Peyer's patch (tissue), 4 donors: Measurements from ENCODE around the gene SUPT3H. TPM values are rescaled to one million over a fixed set of nuclear protein-coding genes. Genes with fewer than 3 reads are reported as not detected.

Experiments
- DNase-seq, 3 donors: peaks; one replicate each; pipeline ENCODE4 v3.0.0-alpha.2; 2017 to 2019
- H3K27ac ChIP-seq, 4 donors: fragments of 200-600 bp; sonication (generic); one replicate each; pipeline ENCODE4 v1.5.1; 2016 to 2019
- H3K27me3 ChIP-seq, 2 donors: fragments of 200-600 bp; sonication (generic); one replicate each; pipeline ENCODE4 v1.5.1; 2019
- H3K36me3 ChIP-seq, 3 donors: fragments of 200-600 bp; sonication (generic); one replicate each; pipeline ENCODE4 v1.5.1; 2016 to 2019
- H3K4me1 ChIP-seq, 4 donors: fragments of 200-600 bp; sonication (generic); one replicate each; pipeline ENCODE4 v1.5.1; 2016 to 2019
- H3K4me3 ChIP-seq, 4 donors: fragments of 200-600 bp; sonication (generic); 1 replicate in 3 of 4; 2 replicates in 1 of 4; pipeline ENCODE4 v1.5.1; 2016 to 2019; ENCODE audit warnings: mild to moderate bottlenecking in 1 of 4
- H3K9me3 ChIP-seq, 4 donors: fragments of 200-600 bp; sonication (generic); one replicate each; pipeline ENCODE4 v1.5.1; 2016 to 2019; ENCODE audit warnings: mild to moderate bottlenecking in 1 of 4
- CTCF ChIP-seq, 6 experiments: fragments of 450-650 bp in 4 of 6; fragments of 200-600 bp in 2 of 6; sonication (generic) in 1 of 6; IDR thresholded peaks; one replicate each; pipeline ENCODE4 v1.5.1; 2017 to 2019; ENCODE audit warnings: antibody characterized with exemption in 6 of 6, mild to moderate bottlenecking in 3 of 6, moderate library complexity in 1 of 6
- POLR2A ChIP-seq, 2 donors: fragments of 450-650 bp; IDR thresholded peaks; one replicate each; pipeline ENCODE4 v1.5.1; 2017; ENCODE audit warnings: antibody characterized with exemption in 2 of 2, mild to moderate bottlenecking in 2 of 2, moderate library complexity in 2 of 2
- total RNA-seq, 4 donors: library from RNA; depleted of rRNA; stranded (reverse); fragments of >200 nt; gene quantifications; one replicate each; pipeline ENCODE4 v1.1.0, GENCODE V29; 2016

SUPT3H gene
- total RNA-seq, 4 donors from 2014 or later, result 2.0 to 17.3 (median 2.7) TPM

- no peak for TF ChIP-seq POLR2A (IDR thresholded peaks at IDR 0.05)
- TF ChIP-seq CTCF (IDR thresholded peaks at IDR 0.05), result no peak
- Histone ChIP-seq H3K27me3 (no peaks in the 10 kb centered on the region), H3K4me1 (no peaks in the 10 kb centered on the region), H3K36me3 (no peaks in the 10 kb centered on the region), H3K9me3 (no peaks in the 10 kb centered on the region), H3K4me3 (no peak overlapping the region), H3K27ac (no peak overlapping the region)
- DNase-seq, result no peak
Measured at GRCh38 chr6:44788387-44788981, 589.2 kb downstream of the SUPT3H start.

DNA sequence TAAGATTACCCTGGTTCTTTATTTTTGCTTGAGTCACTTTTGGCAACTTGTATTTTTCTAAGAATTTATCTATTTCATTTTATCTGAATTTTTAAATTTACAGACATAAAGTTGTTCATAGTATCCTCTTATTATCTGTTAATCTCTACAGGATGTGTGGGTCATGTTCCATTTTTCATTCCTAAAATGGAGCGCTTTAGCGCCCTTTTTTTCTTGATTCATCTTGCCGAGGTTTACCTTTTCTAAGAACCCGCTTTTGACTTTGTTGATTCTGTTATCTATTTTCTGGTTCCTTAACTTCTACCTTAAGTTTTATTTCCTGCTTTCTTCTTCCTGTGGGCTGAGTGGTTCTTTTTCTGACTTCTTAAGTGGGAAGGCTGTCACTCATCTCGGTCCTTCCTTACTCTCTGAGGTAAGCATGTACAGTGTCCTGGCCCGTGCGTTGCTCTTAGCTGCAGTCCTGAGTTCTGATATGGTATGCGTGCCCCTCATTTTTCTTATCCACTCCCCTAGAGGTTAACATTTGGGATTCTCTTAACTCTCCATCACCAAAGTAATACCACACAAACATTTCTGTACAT, 590.4 kb downstream of the SUPT3H start:
- Histone ChIP-seq H3K9me3 (no peaks in the 10 kb centered on the region), H3K27ac (no peak overlapping the region), H3K4me3 (no peak overlapping the region), H3K4me1 (no peaks in the 10 kb centered on the region), H3K27me3 (no peaks in the 10 kb centered on the region), H3K36me3 (no peaks in the 10 kb centered on the region)
- DNase-seq, result no peak
- no peak for TF ChIP-seq POLR2A (IDR thresholded peaks at IDR 0.05)
- TF ChIP-seq CTCF (IDR thresholded peaks at IDR 0.05), result no peak

DNA sequence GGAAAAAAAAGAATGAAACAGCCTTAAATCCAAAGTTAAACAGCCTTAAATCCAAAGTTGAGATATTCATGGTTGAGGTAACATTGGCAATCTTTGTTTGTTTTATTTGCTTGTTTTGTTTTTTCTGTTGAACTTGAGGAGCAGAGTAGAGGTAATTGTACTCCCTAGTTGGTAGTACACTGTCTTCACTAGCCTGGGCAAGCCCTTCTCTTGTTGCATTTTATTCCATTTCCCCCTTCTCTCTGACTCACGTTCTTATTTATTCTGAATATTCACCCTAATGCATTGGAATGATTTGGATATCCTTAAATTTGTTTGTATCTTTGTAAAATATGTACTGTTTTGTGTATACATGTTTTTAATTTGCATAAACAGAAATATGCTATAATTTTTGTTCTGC, 592.6 kb downstream of the SUPT3H start:
- no peak for TF ChIP-seq POLR2A (IDR thresholded peaks at IDR 0.05)
- Histone ChIP-seq H3K36me3 (no peaks in the 10 kb centered on the region), H3K27ac (no peak overlapping the region), H3K27me3 (no peaks in the 10 kb centered on the region), H3K4me3 (no peak overlapping the region), H3K9me3 (no peaks in the 10 kb centered on the region), H3K4me1 (no peaks in the 10 kb centered on the region)
- DNase-seq, result no peak

- no peaks in the 10 kb centered on the region for H3K4me1 ChIP-seq
- no peak for DNase-seq
- H3K27me3 ChIP-seq, result no peaks in the 10 kb centered on the region
- no peak overlapping the region for H3K27ac ChIP-seq
- no peaks in the 10 kb centered on the region for H3K36me3 ChIP-seq
- TF ChIP-seq CTCF (IDR thresholded peaks at IDR 0.05) (no peak), POLR2A (IDR thresholded peaks at IDR 0.05) (no peak)
- H3K9me3 ChIP-seq, result no peaks in the 10 kb centered on the region
- H3K4me3 ChIP-seq, result no peak overlapping the region
Measured at GRCh38 chr6:44784195-44784594, 593.5 kb downstream of the SUPT3H start.

DNA sequence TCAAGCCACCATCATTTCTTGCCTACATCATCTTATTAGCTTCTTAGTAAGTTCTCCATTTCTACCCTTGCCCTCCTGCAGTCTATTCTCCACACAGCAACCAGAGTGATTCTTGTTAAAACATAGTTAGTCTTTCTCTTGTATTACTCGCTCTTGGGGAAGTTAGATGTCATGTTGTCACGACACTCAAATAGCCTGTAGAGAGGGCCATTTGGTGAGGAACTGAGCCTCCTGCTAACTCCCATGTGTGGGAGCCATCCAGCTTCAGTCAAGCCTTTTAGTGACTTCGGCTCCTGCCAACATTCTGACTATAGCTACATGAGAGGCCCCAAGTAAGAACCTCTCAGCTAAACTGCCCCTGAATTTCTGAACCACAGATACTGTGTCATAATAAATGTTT, 594.8 kb downstream of the SUPT3H start:
- Histone ChIP-seq H3K4me3 (no peak overlapping the region), H3K27ac (no peak overlapping the region), H3K27me3 (no peaks in the 10 kb centered on the region), H3K9me3 (no peaks in the 10 kb centered on the region), H3K36me3 (no peaks in the 10 kb centered on the region), H3K4me1 (no peaks in the 10 kb centered on the region)
- DNase-seq, result no peak
- no peak for TF ChIP-seq POLR2A (IDR thresholded peaks at IDR 0.05)
- TF ChIP-seq CTCF (IDR thresholded peaks at IDR 0.05), result no peak

DNA sequence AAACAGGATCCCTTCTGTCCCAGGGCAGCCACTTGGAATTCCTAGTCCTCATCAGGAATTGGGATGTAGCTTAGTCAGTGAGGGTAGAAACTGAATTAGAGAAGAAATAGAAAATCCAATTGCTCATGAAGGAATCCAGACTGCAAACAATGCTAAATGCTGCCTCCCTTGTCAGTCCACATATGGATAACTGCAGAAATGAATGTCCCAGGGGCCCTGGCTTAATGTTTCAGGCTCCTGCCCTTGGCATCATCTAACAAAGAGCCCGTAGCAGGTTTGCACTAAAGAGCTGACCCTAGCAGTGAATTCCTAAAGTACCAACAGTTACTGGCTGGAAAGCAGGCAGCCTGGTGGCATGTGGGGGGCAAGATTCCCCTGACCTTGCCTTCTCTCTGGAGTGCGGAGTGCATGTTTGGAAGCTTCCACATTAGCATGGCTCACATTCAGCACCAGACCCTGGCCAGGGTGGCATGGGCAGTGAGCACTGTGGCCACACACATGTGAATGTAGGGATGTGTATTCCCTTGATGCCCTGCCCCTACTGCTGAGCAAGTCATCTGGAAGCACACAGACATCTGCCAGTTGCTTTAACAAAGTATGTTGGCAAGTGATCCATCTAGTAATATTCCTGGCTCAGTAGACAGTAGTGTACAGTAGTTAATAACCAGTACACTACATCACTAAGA, 595.7 kb downstream of the SUPT3H start:
- Histone ChIP-seq H3K9me3 (no peaks in the 10 kb centered on the region), H3K27me3 (no peaks in the 10 kb centered on the region), H3K4me1 (no peaks in the 10 kb centered on the region), H3K4me3 (no peak overlapping the region), H3K27ac (no peak overlapping the region), H3K36me3 (no peaks in the 10 kb centered on the region)
- TF ChIP-seq CTCF (IDR thresholded peaks at IDR 0.05), result no peak
- no peak for TF ChIP-seq POLR2A (IDR thresholded peaks at IDR 0.05)
- no peak for DNase-seq
